ENCODE data around the gene CLDN7. TPM values are rescaled to one million over a fixed set of nuclear protein-coding genes. Genes with fewer than 3 reads are reported as not detected.

CLDN7 gene
- total and polyA plus RNA-seq, 4 donors, result 3.0 to 35.0 (median 19.6) TPM

DNA sequence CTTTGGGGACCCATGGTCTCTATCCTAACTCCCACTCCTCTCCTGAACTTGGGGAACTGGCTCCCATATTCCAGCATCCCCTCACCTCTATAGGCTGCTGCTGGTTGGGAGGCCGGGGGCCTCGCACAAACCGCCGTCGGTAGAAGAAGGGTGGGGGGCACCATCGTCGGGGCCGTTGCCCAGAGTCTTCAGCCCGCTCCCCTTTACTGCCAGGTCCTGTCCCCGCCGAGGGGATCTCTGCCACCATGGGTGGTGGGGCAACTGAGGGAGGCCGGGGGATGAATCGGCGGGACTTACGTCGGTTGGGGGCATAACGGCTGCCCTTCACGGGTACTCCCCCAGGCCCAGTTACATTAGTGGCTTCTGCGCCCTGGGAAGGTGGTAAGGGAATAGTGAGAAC is 27.9 kb upstream of the CLDN7 start:
- DNase-seq (ENCODE audit: low spot score), result no peak
- no peaks in the 10 kb centered on the region for H3K27me3 ChIP-seq (ENCODE audit: control insufficient read depth in 4 of 4, insufficient read depth in 4 of 4, low read length in 3 of 4)
- H3K4me3 ChIP-seq (ENCODE audit: low read depth in 1 of 3, low read length in 3 of 3), result no peak overlapping the region
- TF ChIP-seq FOXA2 (IDR thresholded peaks at IDR 0.05), result no peak
- no peaks in the 10 kb centered on the region for H3K9me3 ChIP-seq (ENCODE audit: control insufficient read depth in 4 of 4, low read length in 3 of 4)
- H3K9ac ChIP-seq (ENCODE audit: low read depth in 1 of 2, low read length in 2 of 2), result no peak overlapping the region
- H3K36me3 ChIP-seq (ENCODE audit: control insufficient read depth in 4 of 4, insufficient read depth in 3 of 4, low read depth in 1 of 4, low read length in 3 of 4), result no peaks in the 10 kb centered on the region
- H3K27ac ChIP-seq (ENCODE audit: low read depth in 1 of 2, low read length in 2 of 2), result no peak overlapping the region
- peaks cover 6 to 15% (median 11%) of the 10 kb centered on the region in 4 donors for H3K4me1 ChIP-seq (ENCODE audit: control insufficient read depth in 4 of 4, insufficient read depth in 4 of 4, low read length in 3 of 4)
- 94% methylated on average over 19 of the region's 19 CpGs for WGBS

GRCh38 chr17:7289256-7290032 is 27.2 kb upstream of the CLDN7 start:
- H3K27me3 ChIP-seq (ENCODE audit: control insufficient read depth in 4 of 4, insufficient read depth in 4 of 4, low read length in 3 of 4), result no peaks in the 10 kb centered on the region

GRCh38 chr17:7285679-7286078 is 23.4 kb upstream of the CLDN7 start:
- Histone ChIP-seq H3K9me3 (ENCODE audit: control insufficient read depth in 4 of 4, low read length in 3 of 4) (no peaks in the 10 kb centered on the region), H3K4me3 (ENCODE audit: low read depth in 1 of 3, low read length in 3 of 3) (no peak overlapping the region), H3K27me3 (ENCODE audit: control insufficient read depth in 4 of 4, insufficient read depth in 4 of 4, low read length in 3 of 4) (no peaks in the 10 kb centered on the region), H3K9ac (ENCODE audit: low read depth in 1 of 2, low read length in 2 of 2) (no peak overlapping the region), H3K36me3 (ENCODE audit: control insufficient read depth in 4 of 4, insufficient read depth in 3 of 4, low read depth in 1 of 4, low read length in 3 of 4) (no peaks in the 10 kb centered on the region), H3K27ac (ENCODE audit: low read depth in 1 of 2, low read length in 2 of 2) (no peak overlapping the region), H3K4me1 (ENCODE audit: control insufficient read depth in 4 of 4, insufficient read depth in 4 of 4, low read length in 3 of 4) (peaks cover 8 to 17% (median 13%) of the 10 kb centered on the region in 4 donors)
- no peak for DNase-seq (ENCODE audit: low spot score)
- TF ChIP-seq RXRA (IDR thresholded peaks at IDR 0.05) (no peak), YY1 (IDR thresholded peaks at IDR 0.05) (no peak), HNF4G (IDR thresholded peaks at IDR 0.05) (no peak)
- 94% methylated on average over 12 of the region's 12 CpGs for WGBS

More at GRCh38 chr17:7289256-7290032, 27.2 kb upstream of the CLDN7 start:
- Histone ChIP-seq H3K36me3 (ENCODE audit: control insufficient read depth in 4 of 4, insufficient read depth in 3 of 4, low read depth in 1 of 4, low read length in 3 of 4) (no peaks in the 10 kb centered on the region), H3K4me3 (ENCODE audit: low read depth in 1 of 3, low read length in 3 of 3) (no peak overlapping the region), H3K9ac (ENCODE audit: low read depth in 1 of 2, low read length in 2 of 2) (no peak overlapping the region), H3K4me1 (ENCODE audit: control insufficient read depth in 4 of 4, insufficient read depth in 4 of 4, low read length in 3 of 4) (peaks cover 2 to 10% (median 7%) of the 10 kb centered on the region in 4 donors), H3K9me3 (ENCODE audit: control insufficient read depth in 4 of 4, low read length in 3 of 4) (no peaks in the 10 kb centered on the region), H3K27ac (ENCODE audit: low read depth in 1 of 2, low read length in 2 of 2) (no peak overlapping the region)
- no peak for TF ChIP-seq TAF1 (conservative IDR thresholded peaks at IDR 0.05)
- TF ChIP-seq NR2F2 (IDR thresholded peaks at IDR 0.05), result no peak
- TF ChIP-seq YY1 (IDR thresholded peaks at IDR 0.05), result no peak
- no peak for TF ChIP-seq SP1 (IDR thresholded peaks at IDR 0.05)
- no peak for TF ChIP-seq HNF4A (conservative IDR thresholded peaks at IDR 0.05)
- TF ChIP-seq RAD21 (IDR thresholded peaks at IDR 0.05), result no peak
- no peak for TF ChIP-seq GABPA (IDR thresholded peaks at IDR 0.05 in 1 of 2, conservative IDR thresholded peaks at IDR 0.05 in 1 of 2)
- TF ChIP-seq HNF4G (IDR thresholded peaks at IDR 0.05), result no peak
- TF ChIP-seq, protein P1, sequence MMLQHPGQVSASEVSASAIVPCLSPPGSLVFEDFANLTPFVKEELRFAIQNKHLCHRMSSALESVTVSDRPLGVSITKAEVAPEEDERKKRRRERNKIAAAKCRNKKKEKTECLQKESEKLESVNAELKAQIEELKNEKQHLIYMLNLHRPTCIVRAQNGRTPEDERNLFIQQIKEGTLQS (IDR thresholded peaks at IDR 0.05), result no peak
- DNase-seq (ENCODE audit: low spot score), result no peak
- WGBS, result 88% methylated on average over 18 of the region's 18 CpGs

GRCh38 chr17:7284911-7285310 is 22.6 kb upstream of the CLDN7 start:
- no peak overlapping the region for H3K9ac ChIP-seq (ENCODE audit: low read depth in 1 of 2, low read length in 2 of 2)
- WGBS, result 93% methylated on average over 16 of the region's 16 CpGs
- no peaks in the 10 kb centered on the region for H3K36me3 ChIP-seq (ENCODE audit: control insufficient read depth in 4 of 4, insufficient read depth in 3 of 4, low read depth in 1 of 4, low read length in 3 of 4)
- no peaks in the 10 kb centered on the region for H3K27me3 ChIP-seq (ENCODE audit: control insufficient read depth in 4 of 4, insufficient read depth in 4 of 4, low read length in 3 of 4)
- no peak overlapping the region for H3K27ac ChIP-seq (ENCODE audit: low read depth in 1 of 2, low read length in 2 of 2)
- TF ChIP-seq HNF4G (IDR thresholded peaks at IDR 0.05) (no peak), YY1 (IDR thresholded peaks at IDR 0.05) (no peak), HNF4A (conservative IDR thresholded peaks at IDR 0.05) (no peak), FOXA1 (IDR thresholded peaks at IDR 0.05) (no peak), RAD21 (IDR thresholded peaks at IDR 0.05) (no peak), SP1 (IDR thresholded peaks at IDR 0.05) (no peak), NR2F2 (IDR thresholded peaks at IDR 0.05) (no peak), EGR1 (IDR thresholded peaks at IDR 0.05; ENCODE audit: low read depth in 2 of 2) (no peak), RXRA (IDR thresholded peaks at IDR 0.05) (no peak), FOXA2 (IDR thresholded peaks at IDR 0.05) (no peak)
- TF ChIP-seq, protein P1 (IDR thresholded peaks at IDR 0.05), result no peak
- TF ChIP-seq, protein P2, sequence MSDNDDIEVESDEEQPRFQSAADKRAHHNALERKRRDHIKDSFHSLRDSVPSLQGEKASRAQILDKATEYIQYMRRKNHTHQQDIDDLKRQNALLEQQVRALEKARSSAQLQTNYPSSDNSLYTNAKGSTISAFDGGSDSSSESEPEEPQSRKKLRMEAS (IDR thresholded peaks at IDR 0.05), result no peak
- no peak for DNase-seq (ENCODE audit: low spot score)
- no peak overlapping the region for H3K4me3 ChIP-seq (ENCODE audit: low read depth in 1 of 3, low read length in 3 of 3)
- H3K9me3 ChIP-seq (ENCODE audit: control insufficient read depth in 4 of 4, low read length in 3 of 4), result no peaks in the 10 kb centered on the region
- peaks cover 9 to 19% (median 13%) of the 10 kb centered on the region in 4 donors for H3K4me1 ChIP-seq (ENCODE audit: control insufficient read depth in 4 of 4, insufficient read depth in 4 of 4, low read length in 3 of 4)

Measured in liver (tissue), 9 donors.